Measurements from ENCODE around the gene TIMP2. TPM values are rescaled to one million over a fixed set of nuclear protein-coding genes. Genes with fewer than 3 reads are reported as not detected.
A peak's percentile ranks its signal among the peaks of the same experiment; 100 is the strongest.
"Not testable (repeated sequence)": the region's sequence is repeated elsewhere in the genome, so short reads cannot be mapped to it uniquely, and the experiment has no call there.

Gene TIMP2
- total and polyA plus RNA-seq, 2 of the 13 experiments (the other 11 are each of a cell fraction or from before 2014, with no cell fraction given): 3.8 to 8.5 TPM

DNA sequence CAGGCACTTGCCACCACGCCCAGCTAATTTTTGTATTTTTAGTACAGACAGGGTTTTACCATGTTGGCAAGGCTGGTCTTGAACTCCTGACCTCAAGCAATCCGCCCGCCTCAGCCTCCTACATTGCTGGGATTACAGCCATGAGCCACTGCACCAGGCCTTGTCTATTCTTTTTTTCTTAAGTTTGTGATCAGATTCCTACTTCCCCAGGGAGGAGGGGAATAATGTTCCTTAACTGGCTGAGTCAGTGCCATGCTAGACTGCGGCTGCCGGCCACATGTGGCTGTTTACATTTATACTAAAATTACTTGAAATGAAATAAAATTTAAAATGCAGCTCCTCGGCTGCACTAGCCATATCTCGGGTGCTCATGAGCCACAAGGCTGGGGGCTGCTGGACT lies 56.8 kb downstream of the TIMP2 start (continued):
- TF ChIP-seq ZSCAN31 (CRISPR knock-in tag; IDR thresholded peaks at IDR 0.05; ENCODE audit: low read depth) (no peak), PPARG (CRISPR knock-in tag; conservative IDR thresholded peaks at IDR 0.05) (no peak)

- CTCF ChIA-PET (ENCODE audit: low intra/inter-chr PET ratio, low total read pairs): interaction anchor here (2.1 kb wide), 1 partner anchor 104 kb away, joined by 35 read pairs; no protein-coding TSS in a partner anchor
- H3K4me3 ChIP-seq (replicated peaks in 1 of 3; ENCODE audit: insufficient read depth in 1 of 3, low read depth in 2 of 3, low read length in 3 of 3); DNase-seq (ENCODE audit: low spot score); in situ Hi-C loops (cut with HindIII; ENCODE audit: extremely low pct_ligation_motif_present, low pct_unique_long_range_greater_than_20kb); BruUV-seq (replicated peaks); H4K20me1 ChIP-seq (ENCODE audit: insufficient read depth, low read length); H3K27ac ChIP-seq (ENCODE audit: extremely low read length, insufficient read depth, low read length); ATAC-seq; H3K4me2 ChIP-seq (ENCODE audit: low read depth, low read length); H3K9ac ChIP-seq (ENCODE audit: insufficient read depth, low read depth, low read length); H2AFZ ChIP-seq (ENCODE audit: low read length); H3K27me3 ChIP-seq (ENCODE audit: control insufficient read depth in 1 of 2, insufficient read depth in 2 of 2, low read length in 2 of 2); FAIRE-seq; H3K9me3 ChIP-seq (ENCODE audit: low read length); H3K79me2 ChIP-seq (ENCODE audit: insufficient read depth, low read length): not testable (repeated sequence)
- intact Hi-C loops (cut with micrococcal nuclease; ENCODE audit: unreplicated experiment): loop anchor here (5.0 kb wide), 1 partner anchor 65 kb away; no protein-coding TSS in a partner anchor
- peaks cover 15% of the 10 kb centered on the region for H3K4me1 ChIP-seq (ENCODE audit: insufficient read depth, low read length)
- WGBS (ENCODE audit: low lambda C conversion rate): 88% methylated on average over 3 of the region's 3 CpGs
- POLR2A ChIA-PET: interaction anchor here (2.3 kb wide), 1 partner anchor 29 kb away, joined by 8 read pairs; no protein-coding TSS in a partner anchor
- peaks cover 5 to 15% of the 10 kb centered on the region in 2 experiments; a peak in 3 of 5 replicates for H3K36me3 ChIP-seq (replicated peaks in 1 of 2; ENCODE audit: control insufficient read depth in 1 of 2, insufficient read depth in 2 of 2, low read length in 2 of 2)
Observed at GRCh38 chr17:78867046-78867445, 58.1 kb downstream of the TIMP2 start.

DNA sequence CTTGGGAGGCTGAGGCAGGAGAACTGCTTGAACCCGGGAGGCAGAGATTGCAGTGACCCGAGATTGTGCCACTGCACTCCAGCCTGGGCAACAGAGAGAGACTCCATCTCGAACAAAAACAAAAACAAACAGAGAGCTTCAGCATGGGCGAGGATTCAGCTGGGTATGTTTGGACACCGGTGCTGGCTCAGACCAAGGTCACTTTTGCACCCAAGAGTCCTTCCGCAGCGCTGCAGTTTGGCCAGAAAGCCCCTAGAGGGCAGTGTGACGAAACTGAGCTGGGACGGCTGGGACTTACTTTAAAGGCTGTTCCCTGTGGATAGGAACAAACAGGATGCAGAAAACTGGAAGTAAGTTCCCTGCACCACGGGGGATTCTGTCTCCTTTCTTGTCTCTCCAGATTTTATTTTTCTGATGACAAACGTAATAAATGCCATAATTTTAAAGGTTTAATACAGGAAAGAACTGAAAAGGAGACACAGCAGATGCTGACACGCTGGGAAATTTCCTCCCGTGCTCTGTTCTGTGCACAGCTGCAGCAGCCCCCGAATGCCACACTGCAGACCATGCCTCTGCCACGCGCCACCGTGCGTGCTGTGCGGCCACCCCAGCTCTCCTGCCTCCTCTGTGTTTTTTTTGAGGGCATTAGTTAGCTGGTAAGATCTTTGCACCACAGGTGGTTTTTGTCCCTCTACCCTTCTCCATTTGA lies 59.4 kb downstream of the TIMP2 start:
- Histone ChIP-seq H3K4me2 (ENCODE audit: low read depth, low read length) (peak overlapping the region; percentile 50), H2AFZ (ENCODE audit: low read length) (no peak overlapping the region), H3K9me3 (ENCODE audit: low read length) (no peaks in the 10 kb centered on the region), H3K27ac (ENCODE audit: extremely low read length, insufficient read depth, low read length) (no peak overlapping the region), H3K27me3 (ENCODE audit: control insufficient read depth in 1 of 2, insufficient read depth in 2 of 2, low read length in 2 of 2) (no peaks in the 10 kb centered on the region), H3K4me1 (ENCODE audit: insufficient read depth, low read length) (peaks cover 15% of the 10 kb centered on the region), H3K36me3 (replicated peaks in 1 of 2; ENCODE audit: control insufficient read depth in 1 of 2, insufficient read depth in 2 of 2, low read length in 2 of 2) (peaks cover 5 to 13% of the 10 kb centered on the region in 2 experiments; a peak in 3 of 5 replicates), H4K20me1 (ENCODE audit: insufficient read depth, low read length) (no peaks in the 10 kb centered on the region), H3K79me2 (ENCODE audit: insufficient read depth, low read length) (no peaks in the 10 kb centered on the region), H3K9ac (ENCODE audit: insufficient read depth, low read depth, low read length) (no peak overlapping the region), H3K4me3 (replicated peaks in 1 of 3; ENCODE audit: insufficient read depth in 1 of 3, low read depth in 2 of 3, low read length in 3 of 3) (no peak overlapping the region)
- CTCF ChIA-PET (ENCODE audit: low intra/inter-chr PET ratio, low total read pairs): interaction anchor here (0.6 to 2.1 kb wide), 2 partner anchors 58 to 105 kb away, joined by 3 to 35 read pairs; no protein-coding TSS in a partner anchor
- FAIRE-seq (peak; percentile 98), ATAC-seq (peak; percentile 95), DNase-seq (ENCODE audit: low spot score) (peak; percentile 87)
- 37% methylated on average over 19 of the region's 19 CpGs for WGBS (ENCODE audit: low lambda C conversion rate)
- intact Hi-C loops (cut with micrococcal nuclease; ENCODE audit: unreplicated experiment) (loop anchor here (1.0 to 5.0 kb wide), 4 partner anchors 17 to 105 kb away; no protein-coding TSS in a partner anchor), in situ Hi-C loops (cut with HindIII; ENCODE audit: extremely low pct_ligation_motif_present, low pct_unique_long_range_greater_than_20kb) (no loop called here)
- POLR2A ChIA-PET: interaction anchor here (0.7 to 2.3 kb wide), 19 partner anchors 10 to 161 kb away, joined by 3 to 18 read pairs (median 4); partner anchors contain the start of genes CANT1, LGALS3BP and USP36
- no TSS peak for BruUV-seq (replicated peaks)
- no peak for TF ChIP-seq SOX13 (IDR thresholded peaks at IDR 0.05)
- TF ChIP-seq SOX13 (CRISPR knock-in tag; conservative IDR thresholded peaks at IDR 0.05 in 1 of 2, IDR thresholded peaks at IDR 0.05 in 1 of 2): peak in 1 of 2 experiments; percentile 46; a peak in 1 of 4 replicates
- TF ChIP-seq HNRNPUL1 (IDR thresholded peaks at IDR 0.05; ENCODE audit: low read depth, low read length): no peak
- TF ChIP-seq MAZ (IDR thresholded peaks at IDR 0.05; ENCODE audit: borderline replicate concordance, low read depth, low read length): no peak
- TF ChIP-seq MAZ (CRISPR knock-in tag; IDR thresholded peaks at IDR 0.05; ENCODE audit: low read depth): peak; percentile 49; the same call in 1 of the 2 replicates
- peak; percentile 97 for TF ChIP-seq CTCF (CRISPR knock-in tag; IDR thresholded peaks at IDR 0.05)
- peak; percentile 70; the same call in 1 of the 2 replicates for TF ChIP-seq SOX5 (CRISPR knock-in tag; IDR thresholded peaks at IDR 0.05; ENCODE audit: borderline replicate concordance)
- peak; percentile 90; the same call in 1 of the 2 replicates for TF ChIP-seq ESRRA (CRISPR knock-in tag; IDR thresholded peaks at IDR 0.05; ENCODE audit: low read depth)
- TF ChIP-seq ZNF326 (CRISPR knock-in tag; IDR thresholded peaks at IDR 0.05; ENCODE audit: borderline replicate concordance): no peak
- no peak for TF ChIP-seq SNAPC5 (CRISPR knock-in tag; IDR thresholded peaks at IDR 0.05; ENCODE audit: borderline replicate concordance)
- TF ChIP-seq ZNF317 (CRISPR knock-in tag; IDR thresholded peaks at IDR 0.05): 0 out of 2 replicates have a peak, but pooled peaks have one; percentile 31
